Transverse colon (tissue), 4 donors: Measurements from ENCODE around the gene TRABD2B. TPM values are rescaled to one million over a fixed set of nuclear protein-coding genes. Genes with fewer than 3 reads are reported as not detected.

ENCODE experiments used
- DNase-seq: peaks from one replicate; pipeline ENCODE4 v3.0.0-alpha.2; 2019
- H3K27ac ChIP-seq, 4 donors: fragments of 200-600 bp; sonication (generic); 2 replicates each; pipeline ENCODE4 v1.5.1; 2016 to 2018; ENCODE audit warnings: inconsistent platforms in 4 of 4
- H3K27me3 ChIP-seq: fragments of 200-600 bp; sonication (generic); 2 replicates; pipeline ENCODE4 v1.5.1; 2017; ENCODE audit warnings: inconsistent platforms
- H3K36me3 ChIP-seq, 4 donors: fragments of 200-600 bp; sonication (generic); 2 replicates each; pipeline ENCODE4 v1.5.1; 2017 to 2019; ENCODE audit warnings: inconsistent platforms in 4 of 4
- H3K4me1 ChIP-seq, 4 donors: fragments of 200-600 bp; sonication (generic); 2 replicates each; pipeline ENCODE4 v1.5.1; 2017 to 2020; ENCODE audit warnings: inconsistent platforms in 4 of 4
- H3K4me3 ChIP-seq, 4 donors: fragments of 200-600 bp; sonication (generic); 1 replicate in 1 of 4; 2 replicates in 3 of 4; pipeline versions ENCODE4 v1.5.1 to v1.6.1; 2017 to 2019; ENCODE audit warnings: inconsistent platforms in 4 of 4
- H3K9me3 ChIP-seq, 2 donors: fragments of 200-600 bp; sonication (generic); 2 replicates each; pipeline ENCODE4 v1.5.1; 2017 to 2019; ENCODE audit warnings: inconsistent platforms in 2 of 2
- EP300 ChIP-seq: sonication (generic); formaldehyde crosslinking; IDR thresholded peaks from one replicate; pipeline ENCODE4 v1.6.1; 2017; ENCODE audit warnings: antibody characterized with exemption, low read depth
- POLR2A ChIP-seq: fragments of 450-650 bp; IDR thresholded peaks from one replicate; pipeline ENCODE4 v1.6.1; 2016; ENCODE audit warnings: antibody characterized with exemption, mild to moderate bottlenecking, moderate library complexity
- POLR2AphosphoS5 ChIP-seq, 3 donors: sonication (generic); formaldehyde crosslinking; IDR thresholded peaks; one replicate each; pipeline ENCODE4 v1.6.1; 2016; ENCODE audit warnings: antibody characterized with exemption in 3 of 3
- whole genome bisulfite sequencing, 2 donors: methylation state at CpG; one replicate each; pipeline ENCODE4 v1.1.5; 2018; ENCODE audit warnings: low coverage in 1 of 2; 5-methylcytosine and 5-hydroxymethylcytosine counted together
- in situ Hi-C, 4 donors: fragments of 200-750 bp; cut with MboI; loops; one replicate each; pipeline versions ENCODE4 v1.15.0 to v1.15.1; 2017; ENCODE audit warnings: low sequenced_read_pairs in 3 of 4, low pct_ligation_motif_present in 1 of 4, low pct_unique_long_range_greater_than_20kb in 1 of 4
- intact Hi-C: fragments of 100-400 bp; cut with DNase I; formaldehyde crosslinking; loops from one replicate; pipeline ENCODE4 v1.15.1; 2023; ENCODE audit warnings: low total_unique reads
- total RNA-seq, 4 donors: library from RNA; depleted of rRNA; stranded (reverse); fragments of >200 nt; gene quantifications; one replicate each; pipeline ENCODE4 v1.1.0, GENCODE V29; 2016
- TF ChIP-seq, protein P1 (sequence below), 5 experiments: fragments of 200-600 bp in 3 of 5; fragments of 450-650 bp in 2 of 5; sonication (generic) in 3 of 5; IDR thresholded peaks; 1 replicate in 2 of 5; 2 replicates in 3 of 5; pipeline ENCODE4 v1.5.1; 2016 to 2017; ENCODE audit warnings: antibody characterized with exemption in 5 of 5, inconsistent platforms in 3 of 5, mild to moderate bottlenecking in 2 of 5, moderate library complexity in 1 of 5

TRABD2B gene
- total RNA-seq, 4 donors from 2014 or later = 0.27 to 0.48 (median 0.37) TPM; not detected in 1

- no peak overlapping the region for H3K27ac ChIP-seq
- no peaks in the 10 kb centered on the region for H3K27me3 ChIP-seq
- no peak overlapping the region for H3K4me3 ChIP-seq
- intact Hi-C loops = no loop called here
- in situ Hi-C loops = no loop called here
- no peaks in the 10 kb centered on the region for H3K4me1 ChIP-seq
- DNase-seq = no peak
- no peaks in the 10 kb centered on the region for H3K9me3 ChIP-seq
- 79 to 100% methylated on average over 1 to 5 of the region's 6 CpGs for WGBS, 2 donors
- no peaks in the 10 kb centered on the region for H3K36me3 ChIP-seq
- TF ChIP-seq, protein P1, sequence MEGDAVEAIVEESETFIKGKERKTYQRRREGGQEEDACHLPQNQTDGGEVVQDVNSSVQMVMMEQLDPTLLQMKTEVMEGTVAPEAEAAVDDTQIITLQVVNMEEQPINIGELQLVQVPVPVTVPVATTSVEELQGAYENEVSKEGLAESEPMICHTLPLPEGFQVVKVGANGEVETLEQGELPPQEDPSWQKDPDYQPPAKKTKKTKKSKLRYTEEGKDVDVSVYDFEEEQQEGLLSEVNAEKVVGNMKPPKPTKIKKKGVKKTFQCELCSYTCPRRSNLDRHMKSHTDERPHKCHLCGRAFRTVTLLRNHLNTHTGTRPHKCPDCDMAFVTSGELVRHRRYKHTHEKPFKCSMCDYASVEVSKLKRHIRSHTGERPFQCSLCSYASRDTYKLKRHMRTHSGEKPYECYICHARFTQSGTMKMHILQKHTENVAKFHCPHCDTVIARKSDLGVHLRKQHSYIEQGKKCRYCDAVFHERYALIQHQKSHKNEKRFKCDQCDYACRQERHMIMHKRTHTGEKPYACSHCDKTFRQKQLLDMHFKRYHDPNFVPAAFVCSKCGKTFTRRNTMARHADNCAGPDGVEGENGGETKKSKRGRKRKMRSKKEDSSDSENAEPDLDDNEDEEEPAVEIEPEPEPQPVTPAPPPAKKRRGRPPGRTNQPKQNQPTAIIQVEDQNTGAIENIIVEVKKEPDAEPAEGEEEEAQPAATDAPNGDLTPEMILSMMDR (IDR thresholded peaks at IDR 0.05) = no peak
- TF ChIP-seq POLR2AphosphoS5 (IDR thresholded peaks at IDR 0.05) = no peak
- TF ChIP-seq EP300 = no peak
- no peak for TF ChIP-seq POLR2A
Measured at GRCh38 chr1:47784497-47784822, 212.7 kb downstream of the TRABD2B start.

- Histone ChIP-seq H3K36me3 (no peaks in the 10 kb centered on the region), H3K27ac (no peak overlapping the region), H3K4me3 (no peak overlapping the region), H3K9me3 (no peaks in the 10 kb centered on the region), H3K27me3 (no peaks in the 10 kb centered on the region), H3K4me1 (no peaks in the 10 kb centered on the region)
- no peak for DNase-seq
- intact Hi-C loops (no loop called here), in situ Hi-C loops (no loop called here)
- 76 to 100% methylated on average over 3 to 14 of the region's 14 CpGs for WGBS, 2 donors
- TF ChIP-seq POLR2A (no peak), EP300 (no peak), POLR2AphosphoS5 (IDR thresholded peaks at IDR 0.05) (no peak)
- TF ChIP-seq, protein P1 (IDR thresholded peaks at IDR 0.05) = no peak
Measured at GRCh38 chr1:47783638-47784496, 213.3 kb downstream of the TRABD2B start.

DNA sequence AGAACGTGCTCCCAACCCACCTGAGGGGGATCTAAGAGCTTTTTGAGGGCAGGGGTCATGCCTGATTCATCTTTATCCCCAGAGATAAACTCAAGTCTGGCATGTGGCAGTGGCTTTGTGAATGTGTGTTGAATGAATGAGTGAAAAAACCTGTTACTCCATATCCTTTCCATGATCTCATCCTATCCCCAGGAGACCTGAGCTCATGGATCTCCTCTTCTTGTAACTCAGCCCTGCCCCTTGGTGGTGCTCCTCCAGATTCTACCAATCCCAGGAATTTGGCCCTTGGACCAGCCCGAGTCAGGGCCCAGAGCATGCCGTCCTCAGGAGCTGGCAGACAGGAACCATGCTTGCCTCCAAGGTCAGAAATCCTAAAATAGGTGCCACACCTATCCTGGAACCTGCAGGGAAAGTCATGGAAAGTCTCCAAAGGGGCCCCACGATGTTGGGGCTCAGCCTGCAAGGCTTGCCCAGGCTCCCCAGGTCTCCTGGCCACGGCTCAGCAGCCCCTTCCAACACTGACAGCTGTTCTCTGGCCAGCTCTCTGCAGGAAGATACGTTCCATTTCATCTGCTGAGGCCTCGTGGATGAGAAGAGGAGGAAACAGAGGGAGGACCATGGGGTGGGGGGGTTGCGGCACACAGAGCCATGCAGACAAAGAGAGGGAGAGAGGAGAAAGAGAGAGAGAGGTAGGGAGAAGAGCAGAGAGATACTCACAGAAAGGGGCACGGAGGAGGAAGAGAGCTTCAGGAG, 214.6 kb downstream of the TRABD2B start:
- in situ Hi-C loops (no loop called here), intact Hi-C loops (no loop called here)
- Histone ChIP-seq H3K27ac (no peak overlapping the region), H3K27me3 (no peaks in the 10 kb centered on the region), H3K36me3 (no peaks in the 10 kb centered on the region), H3K4me1 (no peaks in the 10 kb centered on the region), H3K4me3 (no peak overlapping the region), H3K9me3 (no peaks in the 10 kb centered on the region)
- WGBS, 2 donors = 78 to 81% methylated on average over 5 to 9 of the region's 9 CpGs
- DNase-seq = no peak
- TF ChIP-seq, protein P1 (IDR thresholded peaks at IDR 0.05) = no peak
- TF ChIP-seq POLR2AphosphoS5 (IDR thresholded peaks at IDR 0.05) = no peak
- TF ChIP-seq POLR2A = no peak
- no peak for TF ChIP-seq EP300

DNA sequence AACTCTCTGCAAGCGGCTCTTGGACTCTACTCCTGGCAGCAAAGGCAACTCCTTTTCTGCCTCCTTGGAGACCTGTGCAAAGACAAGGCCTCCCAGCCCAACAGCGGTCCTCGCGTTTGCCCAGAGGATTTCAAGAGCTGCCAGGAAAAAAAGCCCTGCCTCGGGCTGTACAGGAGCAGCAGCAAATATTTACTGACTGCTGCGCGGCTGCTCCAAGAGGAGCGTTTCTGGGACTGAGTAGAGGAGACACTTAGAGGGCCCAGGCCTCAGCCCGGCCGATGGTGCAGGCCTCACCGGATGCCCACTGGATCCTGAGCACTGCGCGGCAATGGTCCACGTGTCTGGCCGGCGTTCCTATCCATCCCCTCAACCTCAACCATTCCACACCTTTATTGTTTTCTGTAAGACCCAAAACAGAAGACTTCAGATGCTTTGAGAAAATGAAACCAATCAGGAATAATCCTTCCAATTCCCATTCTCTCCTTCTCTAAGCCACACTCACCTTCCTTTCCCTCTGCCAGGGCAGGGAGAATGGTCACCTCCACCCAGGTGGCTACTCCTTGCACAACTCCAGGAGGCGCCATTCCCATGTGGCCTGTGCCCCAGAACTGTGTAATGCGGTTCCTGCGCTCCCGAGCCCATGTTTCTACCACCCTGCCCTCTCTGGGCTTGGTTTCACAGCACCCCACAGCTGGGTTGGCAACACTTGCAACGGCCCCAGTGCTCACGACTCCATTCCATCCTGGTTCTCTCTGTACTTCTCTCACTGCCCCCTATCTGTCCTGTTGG, 215.8 kb downstream of the TRABD2B start:
- H3K36me3 ChIP-seq = no peaks in the 10 kb centered on the region
- DNase-seq = no peak
- 93% methylated on average over 22 of the region's 22 CpGs; no CpG with 5 or more reads in 1 of the 2 donors for WGBS, 2 donors
- in situ Hi-C loops = no loop called here
- no peaks in the 10 kb centered on the region for H3K9me3 ChIP-seq
- H3K4me1 ChIP-seq = no peaks in the 10 kb centered on the region
- H3K27ac ChIP-seq = no peak overlapping the region
- no peak overlapping the region for H3K4me3 ChIP-seq
- H3K27me3 ChIP-seq = no peaks in the 10 kb centered on the region
- intact Hi-C loops = no loop called here
- TF ChIP-seq EP300 (no peak), POLR2AphosphoS5 (IDR thresholded peaks at IDR 0.05) (no peak), POLR2A (no peak)
- TF ChIP-seq, protein P1 (IDR thresholded peaks at IDR 0.05) = no peak
